Effector memory CD8-positive, alpha-beta T cell (primary cell): ENCODE data around the gene STK36.
"Not testable (repeated sequence)": the region's sequence is repeated elsewhere in the genome, so short reads cannot be mapped to it uniquely, and the experiment has no call there.

Experiments used
- ATAC-seq: fragments of 150-1000 bp; cut with Tn5 transposase; replicated peaks from 2 replicates; pipeline ENCODE4 v1.10.0; 2021; ENCODE audit warnings: mild to moderate bottlenecking, moderate library complexity
- DNase-seq, 3 experiments: peaks; one replicate each; pipeline ENCODE4 v3.0.0; 2021
- H3K27ac Mint-ChIP-seq, 2 donors: one replicate each; pipeline ENCODE4 v1.8.0; 2022; ENCODE audit warnings: mild to moderate bottlenecking in 2 of 2, mixed read lengths in 2 of 2, moderate library complexity in 2 of 2
- H3K27me3 Mint-ChIP-seq, 2 donors: one replicate each; pipeline ENCODE4 v1.8.0; 2022; ENCODE audit warnings: mixed read lengths in 2 of 2
- H3K36me3 Mint-ChIP-seq: one replicate; pipeline ENCODE4 v1.8.0; 2022; ENCODE audit warnings: mild to moderate bottlenecking, moderate library complexity, mixed read lengths; ENCODE audit not compliant: insufficient read depth
- H3K4me1 Mint-ChIP-seq, 2 donors: one replicate each; pipeline ENCODE4 v1.8.0; 2022; ENCODE audit warnings: low read depth in 2 of 2, mixed read lengths in 2 of 2
- H3K4me3 Mint-ChIP-seq, 2 donors: one replicate each; pipeline ENCODE4 v1.8.0; 2022; ENCODE audit warnings: mild to moderate bottlenecking in 2 of 2, mixed read lengths in 2 of 2, moderate library complexity in 2 of 2
- H3K9me3 Mint-ChIP-seq, 2 donors: one replicate each; pipeline ENCODE4 v1.8.0; 2022; ENCODE audit warnings: mixed read lengths in 2 of 2

Gene STK36

GRCh38 chr2:218687400-218688060 lies 15.6 kb downstream of the STK36 start:
- not testable (repeated sequence) for H3K36me3 Mint-ChIP-seq, H3K27me3 Mint-ChIP-seq, H3K4me1 Mint-ChIP-seq, H3K9me3 Mint-ChIP-seq, H3K27ac Mint-ChIP-seq, H3K4me3 Mint-ChIP-seq
- ATAC-seq (peak; percentile 72), DNase-seq (peak in 1 of 3 experiments; percentile 12)

GRCh38 chr2:218691234-218691633 lies 19.3 kb downstream of the STK36 start:
- H3K36me3 Mint-ChIP-seq: peaks cover 3% of the 10 kb centered on the region
- H3K4me3 Mint-ChIP-seq: no peak overlapping the region
- ATAC-seq (no peak), DNase-seq (no peak)
- H3K27me3 Mint-ChIP-seq: no peaks in the 10 kb centered on the region
- no peak overlapping the region for H3K27ac Mint-ChIP-seq
- no peaks in the 10 kb centered on the region for H3K9me3 Mint-ChIP-seq
- H3K4me1 Mint-ChIP-seq: no peaks in the 10 kb centered on the region

GRCh38 chr2:218694405-218695145 lies 22.7 kb downstream of the STK36 start:
- DNase-seq: no peak

GRCh38 chr2:218698885-218699284 lies 27.0 kb downstream of the STK36 start:
- H3K4me1 Mint-ChIP-seq: no peaks in the 10 kb centered on the region
- H3K4me3 Mint-ChIP-seq: no peak overlapping the region
- no peaks in the 10 kb centered on the region for H3K9me3 Mint-ChIP-seq
- H3K27me3 Mint-ChIP-seq: no peaks in the 10 kb centered on the region
- H3K27ac Mint-ChIP-seq: no peak overlapping the region
- DNase-seq: no peak
- peaks cover 4% of the 10 kb centered on the region for H3K36me3 Mint-ChIP-seq
- ATAC-seq: no peak

More at GRCh38 chr2:218694405-218695145, 22.7 kb downstream of the STK36 start:
- no peak for ATAC-seq
- Mint-ChIP-seq H3K36me3 (peaks cover 6% of the 10 kb centered on the region), H3K4me3 (no peak overlapping the region), H3K27ac (no peak overlapping the region), H3K4me1 (no peaks in the 10 kb centered on the region), H3K27me3 (no peaks in the 10 kb centered on the region), H3K9me3 (no peaks in the 10 kb centered on the region)

GRCh38 chr2:218701806-218702205 lies 29.9 kb downstream of the STK36 start:
- peaks cover 0 to 10% of the 10 kb centered on the region in 2 donors for H3K27me3 Mint-ChIP-seq
- H3K27ac Mint-ChIP-seq: no peak overlapping the region
- peaks cover 4% of the 10 kb centered on the region for H3K36me3 Mint-ChIP-seq
- no peak overlapping the region for H3K4me3 Mint-ChIP-seq
- ATAC-seq: no peak
- no peak for DNase-seq
- H3K9me3 Mint-ChIP-seq: no peaks in the 10 kb centered on the region
- H3K4me1 Mint-ChIP-seq: no peaks in the 10 kb centered on the region

- DNase-seq (no peak), ATAC-seq (no peak)
- Mint-ChIP-seq H3K27ac (no peak overlapping the region), H3K9me3 (no peaks in the 10 kb centered on the region), H3K36me3 (peaks cover 4% of the 10 kb centered on the region), H3K27me3 (peaks cover 0 to 13% of the 10 kb centered on the region in 2 donors), H3K4me3 (no peak overlapping the region), H3K4me1 (no peaks in the 10 kb centered on the region)
These were observed 31.5 kb downstream of the STK36 start for GRCh38 chr2:218703341-218703740.

- no peak overlapping the region for H3K4me3 Mint-ChIP-seq
- DNase-seq (no peak), ATAC-seq (no peak)
- peaks cover 10 to 11% of the 10 kb centered on the region in 2 donors for H3K4me1 Mint-ChIP-seq
- no peaks in the 10 kb centered on the region for H3K9me3 Mint-ChIP-seq
- peaks cover 0 to 13% of the 10 kb centered on the region in 2 donors for H3K27me3 Mint-ChIP-seq
- peaks cover 10% of the 10 kb centered on the region for H3K36me3 Mint-ChIP-seq
- H3K27ac Mint-ChIP-seq: no peak overlapping the region
These were observed 36.2 kb downstream of the STK36 start for GRCh38 chr2:218708086-218708485.

GRCh38 chr2:218709908-218710307 lies 38.0 kb downstream of the STK36 start:
- Mint-ChIP-seq H3K36me3 (peaks cover 10% of the 10 kb centered on the region), H3K27me3 (peaks cover 0 to 13% of the 10 kb centered on the region in 2 donors), H3K27ac (no peak overlapping the region), H3K9me3 (no peaks in the 10 kb centered on the region), H3K4me3 (peak overlapping the region in 1 of 2 donors; percentile 98), H3K4me1 (peaks cover 14 to 17% of the 10 kb centered on the region in 2 donors)
- DNase-seq (no peak), ATAC-seq (no peak)

GRCh38 chr2:218710334-218710686 lies 38.4 kb downstream of the STK36 start:
- no peak for DNase-seq
- Mint-ChIP-seq H3K36me3 (peaks cover 10% of the 10 kb centered on the region), H3K27ac (peak overlapping the region; percentile 92 to 93), H3K9me3 (no peaks in the 10 kb centered on the region), H3K27me3 (peaks cover 0 to 13% of the 10 kb centered on the region in 2 donors), H3K4me3 (peak overlapping the region; percentile 93 to 98), H3K4me1 (peaks cover 14 to 17% of the 10 kb centered on the region in 2 donors)
- ATAC-seq: no peak

GRCh38 chr2:218710687-218711549 lies 39.0 kb downstream of the STK36 start, which contains the start of gene TTLL4:
TTLL4 (plus strand) TSS chr2:218710835; CDS start chr2:218737677, 26,842 bp downstream.
- peak within 1 kb of the TSS; percentile 92 to 93 for H3K27ac Mint-ChIP-seq
- H3K4me3 Mint-ChIP-seq: peak within 1 kb of the TSS; percentile 93 to 98
- ATAC-seq (peak; percentile 95), DNase-seq (peak; percentile 98 to 99 (median 99))
- H3K27me3 Mint-ChIP-seq: peaks cover 0 to 11% of the 10 kb centered on the region in 2 donors
- peaks cover 10% of the 10 kb centered on the region for H3K36me3 Mint-ChIP-seq
- H3K9me3 Mint-ChIP-seq: no peaks in the 10 kb centered on the region
- H3K4me1 Mint-ChIP-seq: peaks cover 14 to 17% of the 10 kb centered on the region in 2 donors

GRCh38 chr2:218711550-218711929 lies 39.7 kb downstream of the STK36 start:
- Mint-ChIP-seq H3K27ac (peak overlapping the region; percentile 92 to 93), H3K4me1 (peaks cover 14 to 17% of the 10 kb centered on the region in 2 donors), H3K4me3 (peak overlapping the region; percentile 93 to 98), H3K36me3 (peaks cover 10% of the 10 kb centered on the region), H3K27me3 (peaks cover 0 to 5% of the 10 kb centered on the region in 2 donors), H3K9me3 (no peaks in the 10 kb centered on the region)
- ATAC-seq: no peak
- DNase-seq: no peak

- H3K4me3 Mint-ChIP-seq: no peak overlapping the region
- H3K36me3 Mint-ChIP-seq: peaks cover 14% of the 10 kb centered on the region
- H3K27ac Mint-ChIP-seq: no peak overlapping the region
- ATAC-seq (no peak), DNase-seq (no peak)
- H3K4me1 Mint-ChIP-seq: peaks cover 14 to 24% of the 10 kb centered on the region in 2 donors
- H3K9me3 Mint-ChIP-seq: no peaks in the 10 kb centered on the region
- H3K27me3 Mint-ChIP-seq: no peaks in the 10 kb centered on the region
These were observed 42.0 kb downstream of the STK36 start for GRCh38 chr2:218713922-218714321.

- Mint-ChIP-seq H3K4me3 (no peak overlapping the region), H3K36me3 (peaks cover 11% of the 10 kb centered on the region), H3K4me1 (peaks cover 16 to 28% of the 10 kb centered on the region in 2 donors), H3K9me3 (no peaks in the 10 kb centered on the region), H3K27me3 (no peaks in the 10 kb centered on the region), H3K27ac (no peak overlapping the region)
- ATAC-seq: no peak
- no peak for DNase-seq
These were observed 44.2 kb downstream of the STK36 start for GRCh38 chr2:218716070-218716469.
